CD4-positive, alpha-beta T cell treated with Interleukin-15 for 1 hour (primary cell): Measurements from ENCODE around the gene TTC33.
A peak's percentile ranks its signal among the peaks of the same experiment; 100 is the strongest.

Experiments
- DNase-seq: peaks from one replicate; pipeline ENCODE4 v3.0.0-alpha.2; 2020

The TTC33 gene

GRCh38 chr5:40560474-40561110 lies 195.2 kb downstream of the TTC33 start:
- no peak for DNase-seq

DNA sequence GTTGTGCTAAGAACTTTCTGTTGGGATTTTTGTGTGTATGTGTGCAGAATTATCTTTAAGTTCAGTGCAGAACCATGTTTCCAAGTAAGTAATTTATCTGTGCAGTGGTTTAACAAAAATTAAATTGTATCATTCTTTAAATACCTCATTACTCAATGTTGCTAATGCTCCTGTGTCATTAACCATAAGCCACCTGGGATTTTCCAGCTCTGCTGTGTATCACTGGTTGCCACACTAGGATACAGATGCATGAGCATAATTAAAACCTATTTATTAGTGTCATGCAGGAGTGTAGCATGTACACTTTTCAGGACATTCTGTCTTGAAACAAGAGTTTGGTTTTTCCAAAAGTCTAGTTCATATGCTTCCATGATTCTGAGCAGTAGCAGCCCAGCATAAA lies 196.5 kb downstream of the TTC33 start:
- DNase-seq: no peak

GRCh38 chr5:40557501-40557900 lies 198.3 kb downstream of the TTC33 start:
- DNase-seq: no peak

GRCh38 chr5:40556811-40557210 lies 198.9 kb downstream of the TTC33 start:
- no peak for DNase-seq

GRCh38 chr5:40555886-40556285 lies 199.9 kb downstream of the TTC33 start:
- no peak for DNase-seq

GRCh38 chr5:40554813-40555212 lies 200.9 kb downstream of the TTC33 start:
- no peak for DNase-seq

GRCh38 chr5:40554054-40554453 lies 201.7 kb downstream of the TTC33 start:
- DNase-seq: no peak

DNA sequence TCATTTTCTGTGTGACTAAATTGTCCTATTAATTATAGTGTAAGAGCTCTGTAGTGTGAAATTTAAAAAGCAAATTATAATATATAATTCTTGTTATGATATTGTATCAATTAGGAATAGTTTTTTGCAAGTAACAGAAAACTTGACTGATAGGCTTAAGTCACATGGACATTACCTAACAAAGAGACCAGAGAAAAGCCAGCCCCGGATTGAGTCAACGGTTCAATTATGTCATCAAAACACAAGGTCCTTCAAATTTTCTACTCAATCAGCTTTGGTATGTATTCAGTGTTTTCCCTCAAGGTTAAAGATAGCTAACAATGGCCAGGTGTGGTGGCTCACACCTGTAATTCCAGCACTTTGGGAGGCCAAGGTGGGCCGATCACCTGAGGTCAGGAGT lies 202.8 kb downstream of the TTC33 start:
- DNase-seq: no peak

- DNase-seq: no peak
Observed at GRCh38 chr5:40551496-40552491, 204.0 kb downstream of the TTC33 start.

- DNase-seq: no peak
Observed at GRCh38 chr5:40550481-40550880, 205.3 kb downstream of the TTC33 start.

GRCh38 chr5:40549616-40550015 lies 206.1 kb downstream of the TTC33 start:
- no peak for DNase-seq

DNA sequence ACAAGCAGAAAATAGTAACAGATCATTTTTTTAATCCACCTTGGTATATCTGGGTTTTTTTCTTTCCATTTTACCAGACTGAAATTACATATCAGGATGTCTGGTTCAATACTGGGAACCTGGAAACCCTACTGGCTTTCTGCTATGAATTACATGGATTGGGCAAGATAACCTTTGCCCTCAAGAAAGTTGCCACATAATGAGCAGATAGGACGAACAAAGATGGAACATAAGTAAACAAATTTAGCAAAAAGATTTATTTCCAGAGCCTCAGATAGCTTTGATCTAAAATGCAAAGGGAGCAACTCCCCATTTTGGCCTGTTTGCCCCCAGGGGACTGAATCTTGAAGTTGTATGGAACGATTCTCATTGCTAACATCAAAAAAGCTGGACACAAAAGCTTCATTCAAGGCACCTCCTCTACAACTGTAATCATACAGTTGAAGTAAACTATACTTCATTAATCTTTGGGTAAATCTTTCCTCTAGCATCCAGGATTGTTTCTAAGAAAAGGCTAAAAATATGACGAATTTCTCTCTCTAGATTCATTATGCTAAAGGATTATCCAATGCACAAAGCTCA lies 207.7 kb downstream of the TTC33 start:
- DNase-seq: no peak

DNA sequence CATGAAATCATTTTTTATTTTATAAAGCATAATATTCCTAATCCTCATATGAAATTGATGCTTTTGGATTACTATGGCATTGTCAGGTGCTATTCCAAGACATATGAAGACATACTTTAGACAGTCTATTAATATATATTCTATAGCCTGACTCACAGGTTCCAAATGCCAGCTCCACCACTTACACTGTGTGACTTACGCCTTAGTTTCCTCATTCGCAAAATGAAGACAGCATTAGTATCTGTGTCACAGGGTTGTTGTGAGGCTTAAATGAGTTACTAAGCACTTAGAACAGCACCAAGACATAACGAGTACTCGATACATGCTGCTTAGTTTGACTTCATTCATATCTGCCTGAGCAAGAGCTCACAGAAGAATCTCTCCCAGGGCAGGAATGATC lies 208.2 kb downstream of the TTC33 start:
- no peak for DNase-seq

GRCh38 chr5:40540301-40540700 lies 215.5 kb downstream of the TTC33 start:
- no peak for DNase-seq

DNA sequence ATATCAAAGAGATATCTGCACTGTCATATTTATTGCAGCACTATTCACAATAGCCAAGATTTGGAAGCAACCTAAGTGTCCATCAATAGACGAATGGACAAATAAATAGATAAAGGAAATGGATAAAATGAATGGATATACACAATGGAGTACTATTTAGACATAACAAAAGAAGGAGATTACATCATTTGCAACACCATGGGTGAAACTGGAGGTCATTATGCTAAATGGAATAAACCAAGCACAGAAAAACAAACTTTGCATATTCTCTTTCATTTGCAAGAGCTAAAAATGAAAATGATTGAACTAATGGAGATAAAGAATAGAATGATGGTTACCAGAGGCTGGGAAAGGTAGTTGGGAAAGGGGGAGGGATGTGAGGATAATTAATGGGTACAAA lies 231.1 kb downstream of the TTC33 start:
- no peak for DNase-seq

GRCh38 chr5:40521925-40522324 lies 233.8 kb downstream of the TTC33 start:
- no peak for DNase-seq

GRCh38 chr5:40521108-40521785 lies 234.5 kb downstream of the TTC33 start:
- DNase-seq: no peak

GRCh38 chr5:40518485-40518917 lies 237.3 kb downstream of the TTC33 start:
- no peak for DNase-seq

DNA sequence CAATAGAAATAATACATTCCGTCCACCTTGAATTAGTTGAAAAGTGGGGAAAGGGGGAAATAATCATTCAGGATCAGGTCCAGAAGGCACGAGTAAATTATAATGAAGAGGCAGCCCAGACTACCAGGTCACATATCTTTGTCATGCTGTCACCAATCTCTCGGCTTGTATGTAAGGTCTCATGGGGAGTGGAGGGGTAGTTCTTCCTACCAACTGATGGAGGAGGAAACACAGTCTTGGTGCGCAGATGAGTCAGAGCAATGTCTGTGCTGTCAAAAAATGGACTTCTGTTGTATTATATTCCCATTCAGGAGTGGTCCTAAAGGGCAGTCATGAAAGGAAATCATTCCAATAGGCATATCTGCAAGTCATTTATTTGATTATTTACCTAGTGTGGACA lies 240.3 kb downstream of the TTC33 start:
- no peak for DNase-seq

DNA sequence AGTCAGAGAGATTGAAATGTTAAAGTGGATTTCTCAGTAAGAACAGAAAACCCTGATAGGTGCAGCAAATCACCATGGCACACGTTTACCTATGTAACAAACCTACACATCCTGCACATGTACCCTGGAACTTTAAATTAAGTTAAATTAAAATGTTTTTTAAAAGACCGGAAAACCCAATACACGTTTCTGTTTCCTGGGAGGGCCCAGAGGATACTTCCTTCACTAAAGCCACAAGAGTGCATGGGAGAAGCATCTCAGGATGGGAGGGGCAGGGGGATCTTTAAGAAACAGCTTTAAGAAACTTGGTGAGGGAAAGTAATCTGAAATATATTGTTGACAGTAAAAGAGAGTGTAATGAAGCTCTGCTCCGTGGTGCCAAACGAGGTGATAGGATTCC lies 240.8 kb downstream of the TTC33 start:
- peak; percentile 20 for DNase-seq

- DNase-seq: no peak
Observed at GRCh38 chr5:40511801-40512200, 244.0 kb downstream of the TTC33 start.

- DNase-seq: no peak
Observed at GRCh38 chr5:40507095-40507494, 248.7 kb downstream of the TTC33 start.

- no peak for DNase-seq
Observed at GRCh38 chr5:40505031-40505430, 250.7 kb downstream of the TTC33 start.
